Measurements from ENCODE around the gene NRG4. TPM values are rescaled to one million over a fixed set of nuclear protein-coding genes. Genes with fewer than 3 reads are reported as not detected.

The NRG4 gene
- total and polyA plus RNA-seq, 2 donors (not counting 3 experiments of a cell fraction or from before 2014, with no cell fraction given) = not detected

DNA sequence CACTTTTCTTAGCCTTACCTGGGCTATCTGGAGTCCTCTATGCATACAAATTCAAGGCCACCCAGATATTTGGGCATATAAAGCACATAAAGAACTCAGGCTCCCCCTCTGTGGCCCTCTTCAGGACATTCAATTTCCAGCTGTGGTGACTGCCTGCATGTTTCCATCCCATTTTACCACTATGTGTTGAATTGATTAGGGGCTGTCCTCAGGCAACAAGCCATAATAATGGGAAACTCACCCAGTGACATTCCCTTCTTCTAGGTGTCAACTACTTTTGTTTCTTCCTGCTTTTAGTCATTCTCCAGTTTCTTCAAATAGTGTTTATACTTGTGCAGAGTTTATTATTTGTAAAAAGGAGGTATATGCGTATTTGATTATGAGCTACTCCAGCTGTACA is 18.0 kb downstream of the NRG4 start:
- Histone ChIP-seq H3K4me2 (ENCODE audit: insufficient read depth, low read length) (no peak overlapping the region), H3K79me2 (ENCODE audit: control insufficient read depth, insufficient read depth, low read length) (no peaks in the 10 kb centered on the region), H3K27me3 (ENCODE audit: control insufficient read depth in 2 of 2, insufficient read depth in 2 of 2, low read length in 2 of 2) (peaks cover 1 to 23% of the 10 kb centered on the region in 2 experiments), H4K20me1 (replicated peaks; ENCODE audit: control insufficient read depth, extremely low read depth, insufficient read depth, low read length) (no peaks in the 10 kb centered on the region), H3K9me1 (replicated peaks; ENCODE audit: control insufficient read depth, extremely low read depth, insufficient read depth, low read length) (no peaks in the 10 kb centered on the region), H3K4me1 (ENCODE audit: control insufficient read depth, extremely low read depth, insufficient read depth, low read length) (no peaks in the 10 kb centered on the region), H3K36me3 (ENCODE audit: control insufficient read depth in 2 of 2, extremely low read depth in 1 of 2, insufficient read depth in 2 of 2, low read length in 2 of 2) (no peaks in the 10 kb centered on the region), H2AFZ (ENCODE audit: low read depth, low read length) (no peak overlapping the region), H3K27ac (ENCODE audit: insufficient read depth, low read depth, low read length) (no peak overlapping the region), H3K4me3 (replicated peaks in 1 of 3; ENCODE audit: insufficient read depth in 1 of 3, low read depth in 1 of 3, low read length in 3 of 3) (no peak overlapping the region), H3K9me3 (replicated peaks; ENCODE audit: control insufficient read depth, insufficient read depth, low read length) (no peaks in the 10 kb centered on the region), H3K9ac (replicated peaks; ENCODE audit: extremely low read depth, insufficient read depth, low read length) (no peak overlapping the region)
- FAIRE-seq (no peak), DNase-seq (ENCODE audit: low read depth, low spot score) (no peak)
- dilution Hi-C loops (cut with MboI; ENCODE audit: extremely low pct_ligation_motif_present, low sequenced_read_pairs) (no loop called here), intact Hi-C loops (cut with micrococcal nuclease) (no loop called here)
- no TSS peak for BruUV-seq (replicated peaks)
- CTCF ChIA-PET = no interaction called here
- no peak for TF ChIP-seq FOS (IDR thresholded peaks at IDR 0.05; ENCODE audit: borderline replicate concordance, insufficient read depth, low read length)
- TF ChIP-seq POLR2A (IDR thresholded peaks at IDR 0.05; ENCODE audit: low read depth, low read length) = no peak
- TF ChIP-seq, protein P1, sequence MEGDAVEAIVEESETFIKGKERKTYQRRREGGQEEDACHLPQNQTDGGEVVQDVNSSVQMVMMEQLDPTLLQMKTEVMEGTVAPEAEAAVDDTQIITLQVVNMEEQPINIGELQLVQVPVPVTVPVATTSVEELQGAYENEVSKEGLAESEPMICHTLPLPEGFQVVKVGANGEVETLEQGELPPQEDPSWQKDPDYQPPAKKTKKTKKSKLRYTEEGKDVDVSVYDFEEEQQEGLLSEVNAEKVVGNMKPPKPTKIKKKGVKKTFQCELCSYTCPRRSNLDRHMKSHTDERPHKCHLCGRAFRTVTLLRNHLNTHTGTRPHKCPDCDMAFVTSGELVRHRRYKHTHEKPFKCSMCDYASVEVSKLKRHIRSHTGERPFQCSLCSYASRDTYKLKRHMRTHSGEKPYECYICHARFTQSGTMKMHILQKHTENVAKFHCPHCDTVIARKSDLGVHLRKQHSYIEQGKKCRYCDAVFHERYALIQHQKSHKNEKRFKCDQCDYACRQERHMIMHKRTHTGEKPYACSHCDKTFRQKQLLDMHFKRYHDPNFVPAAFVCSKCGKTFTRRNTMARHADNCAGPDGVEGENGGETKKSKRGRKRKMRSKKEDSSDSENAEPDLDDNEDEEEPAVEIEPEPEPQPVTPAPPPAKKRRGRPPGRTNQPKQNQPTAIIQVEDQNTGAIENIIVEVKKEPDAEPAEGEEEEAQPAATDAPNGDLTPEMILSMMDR (IDR thresholded peaks at IDR 0.05; ENCODE audit: extremely low read depth in 1 of 2, insufficient read depth in 1 of 2, low read depth in 1 of 2, low read length in 2 of 2) = no peak
- TF ChIP-seq MYC (IDR thresholded peaks at IDR 0.05; ENCODE audit: low read depth, low read length) = no peak
- TF ChIP-seq POLR2AphosphoS5 (IDR thresholded peaks at IDR 0.05; ENCODE audit: insufficient read depth, low read depth, low read length) = no peak
- TF ChIP-seq JUN (IDR thresholded peaks at IDR 0.05; ENCODE audit: borderline replicate concordance, insufficient read depth, insufficient read length, low read depth) = no peak
- no peak for TF ChIP-seq EZH2 (IDR thresholded peaks at IDR 0.05; ENCODE audit: borderline replicate concordance, low read depth, low read length, severe bottlenecking)
- TF ChIP-seq GATA2 (IDR thresholded peaks at IDR 0.05; ENCODE audit: insufficient read depth, insufficient read length, low read depth, low read length) = no peak
- TF ChIP-seq, protein P2, sequence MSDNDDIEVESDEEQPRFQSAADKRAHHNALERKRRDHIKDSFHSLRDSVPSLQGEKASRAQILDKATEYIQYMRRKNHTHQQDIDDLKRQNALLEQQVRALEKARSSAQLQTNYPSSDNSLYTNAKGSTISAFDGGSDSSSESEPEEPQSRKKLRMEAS (IDR thresholded peaks at IDR 0.05; ENCODE audit: insufficient read depth, insufficient read length) = no peak
- POLR2A ChIA-PET = no interaction called here
